ENCODE results near the gene HYAL1. TPM values are rescaled to one million over a fixed set of nuclear protein-coding genes. Genes with fewer than 3 reads are reported as not detected.
A peak's percentile ranks its signal among the peaks of the same experiment; 100 is the strongest.

Gene HYAL1
- total RNA-seq, 4 donors from 2014 or later = 19.5 to 31.0 (median 27.4) TPM

- peak in 2 of 3 donors; percentile 66 to 70 for TF ChIP-seq POLR2AphosphoS5 (IDR thresholded peaks at IDR 0.05)
- peak; percentile 43 to 54 for TF ChIP-seq CTCF (IDR thresholded peaks at IDR 0.05)
- TF ChIP-seq EP300 (IDR thresholded peaks at IDR 0.05) = no peak
- peak; percentile 42 to 54 for TF ChIP-seq POLR2A (IDR thresholded peaks at IDR 0.05)
- Histone ChIP-seq H3K9me3 (no peaks in the 10 kb centered on the region), H3K4me3 (peak within 1 kb of the TSS; percentile 71), H3K27ac (peak within 1 kb of the TSS; percentile 89), H3K36me3 (peaks cover 9% of the 10 kb centered on the region), H3K4me1 (peaks cover 47% of the 10 kb centered on the region), H3K27me3 (no peaks in the 10 kb centered on the region)
- 0% methylated on average over 40 of the region's 61 CpGs for WGBS
- DNase-seq (ENCODE audit: low spot score in 2 of 2) = peak; percentile 100
Observed at GRCh38 chr3:50298836-50299637, 4.3 kb downstream of the HYAL1 start, which contains the start of the genes HYAL3 and NAA80. Gene HYAL3 (minus strand): TSS chr3:50299405. CDS start chr3:50295602, 3,803 bp downstream. Gene NAA80 (minus strand): TSS chr3:50299405. CDS start chr3:50297463, 1,942 bp downstream.

GRCh38 chr3:50297896-50298725 lies 5.3 kb downstream of the HYAL1 start:
- Histone ChIP-seq H3K27me3 (no peaks in the 10 kb centered on the region), H3K36me3 (peaks cover 9% of the 10 kb centered on the region), H3K27ac (peak overlapping the region; percentile 89), H3K4me3 (peak overlapping the region; percentile 71), H3K4me1 (peaks cover 42% of the 10 kb centered on the region), H3K9me3 (no peaks in the 10 kb centered on the region)
- DNase-seq (ENCODE audit: low spot score in 2 of 2) = peak in 1 of 2 donors; percentile 75
- 45% methylated on average over 9 of the region's 9 CpGs for WGBS
- TF ChIP-seq POLR2A (IDR thresholded peaks at IDR 0.05) (no peak), CTCF (IDR thresholded peaks at IDR 0.05) (no peak)

- no peak overlapping the region for H3K27ac ChIP-seq
- no peaks in the 10 kb centered on the region for H3K27me3 ChIP-seq
- TF ChIP-seq POLR2A (IDR thresholded peaks at IDR 0.05) = no peak
- no peak for TF ChIP-seq CTCF (IDR thresholded peaks at IDR 0.05)
- TF ChIP-seq EP300 (IDR thresholded peaks at IDR 0.05) = no peak
- no peak for TF ChIP-seq POLR2AphosphoS5 (IDR thresholded peaks at IDR 0.05)
- H3K36me3 ChIP-seq = peaks cover 9% of the 10 kb centered on the region
- peaks cover 45% of the 10 kb centered on the region for H3K4me1 ChIP-seq
- no CpG with 5 or more reads among the region's 2 CpGs for WGBS
- H3K4me3 ChIP-seq = no peak overlapping the region
- no peaks in the 10 kb centered on the region for H3K9me3 ChIP-seq
- DNase-seq (ENCODE audit: low spot score in 2 of 2) = peak in 1 of 2 donors; percentile 77
Observed at GRCh38 chr3:50297384-50297775, 6.0 kb downstream of the HYAL1 start.

GRCh38 chr3:50296721-50297383 lies 6.5 kb downstream of the HYAL1 start:
- no peaks in the 10 kb centered on the region for H3K9me3 ChIP-seq
- H3K36me3 ChIP-seq = peaks cover 9% of the 10 kb centered on the region
- no peak overlapping the region for H3K4me3 ChIP-seq
- no peaks in the 10 kb centered on the region for H3K27me3 ChIP-seq
- DNase-seq (ENCODE audit: low spot score in 2 of 2) = peak in 1 of 2 donors; percentile 71
- WGBS = 91% methylated on average over 8 of the region's 18 CpGs
- TF ChIP-seq POLR2A (IDR thresholded peaks at IDR 0.05) = no peak
- TF ChIP-seq POLR2AphosphoS5 (IDR thresholded peaks at IDR 0.05) = no peak
- TF ChIP-seq CTCF (IDR thresholded peaks at IDR 0.05) = no peak
- TF ChIP-seq EP300 (IDR thresholded peaks at IDR 0.05) = no peak
- no peak overlapping the region for H3K27ac ChIP-seq
- peaks cover 43% of the 10 kb centered on the region for H3K4me1 ChIP-seq
